HG02623 (cell line): ENCODE measurements around the gene OR10A2.
"Not testable (repeated sequence)": the region's sequence is repeated elsewhere in the genome, so short reads cannot be mapped to it uniquely, and the experiment has no call there.

Source experiments
- ATAC-seq: cut with Tn5 transposase; IDR thresholded peaks from one replicate; pipeline ENCODE4 v1.9.1; 2021; ENCODE audit warnings: moderate library complexity; ENCODE audit not compliant: unreplicated experiment

OR10A2 gene, protein sequence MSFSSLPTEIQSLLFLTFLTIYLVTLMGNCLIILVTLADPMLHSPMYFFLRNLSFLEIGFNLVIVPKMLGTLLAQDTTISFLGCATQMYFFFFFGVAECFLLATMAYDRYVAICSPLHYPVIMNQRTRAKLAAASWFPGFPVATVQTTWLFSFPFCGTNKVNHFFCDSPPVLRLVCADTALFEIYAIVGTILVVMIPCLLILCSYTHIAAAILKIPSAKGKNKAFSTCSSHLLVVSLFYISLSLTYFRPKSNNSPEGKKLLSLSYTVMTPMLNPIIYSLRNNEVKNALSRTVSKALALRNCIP

GRCh38 chr11:6862961-6863360 is at the start of gene OR10A2:
OR10A2 (plus strand) TSS chr11:6863057; CDS start chr11:6869755, 6,698 bp downstream.
- no peak for ATAC-seq

- no peak for ATAC-seq
Measured at GRCh38 chr11:6813656-6814055, 49.2 kb upstream of the OR10A2 start.

GRCh38 chr11:6817694-6818093 is 45.2 kb upstream of the OR10A2 start:
- ATAC-seq, result no peak

DNA sequence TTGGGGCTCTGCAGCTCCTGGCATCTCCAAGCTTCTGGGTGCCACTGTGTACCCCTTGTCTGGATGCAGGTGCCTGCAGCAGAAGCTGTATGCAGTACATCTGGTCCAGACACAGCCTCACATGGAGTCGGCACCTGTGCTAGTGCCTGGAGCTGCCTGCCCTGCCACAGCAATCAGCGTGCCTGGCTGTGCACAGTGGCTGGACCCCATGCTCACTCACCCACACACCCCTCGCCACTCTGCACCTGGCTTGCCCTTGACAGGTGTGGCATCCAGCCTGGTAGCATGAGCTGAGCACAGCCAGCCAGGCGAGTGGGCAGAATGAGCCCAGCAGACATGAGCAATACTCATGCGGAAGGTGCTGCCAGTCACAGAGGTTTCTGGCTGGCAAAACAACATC is 43.9 kb upstream of the OR10A2 start:
- no peak for ATAC-seq

GRCh38 chr11:6824136-6824823 is 38.6 kb upstream of the OR10A2 start:
- no peak for ATAC-seq

GRCh38 chr11:6825231-6825744 is 37.6 kb upstream of the OR10A2 start:
- ATAC-seq, result no peak

DNA sequence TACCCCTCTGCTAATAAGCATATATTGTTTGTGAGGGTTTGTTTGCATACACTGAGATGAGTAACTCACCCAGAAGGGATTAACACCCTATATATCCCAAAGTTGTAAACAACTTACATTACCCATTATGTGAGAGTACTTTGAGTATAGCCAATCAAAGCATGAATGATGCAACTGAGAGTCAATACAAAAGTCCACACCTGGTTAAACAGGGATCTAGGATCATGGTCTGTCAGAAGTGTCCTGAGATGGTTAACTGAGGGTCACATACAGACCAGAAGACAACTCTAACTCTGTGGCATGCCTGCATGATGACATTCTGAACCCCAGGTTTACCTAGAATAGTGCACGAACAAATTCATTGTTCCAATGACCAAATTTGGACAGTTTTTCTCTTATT is 34.8 kb upstream of the OR10A2 start:
- ATAC-seq, result no peak

DNA sequence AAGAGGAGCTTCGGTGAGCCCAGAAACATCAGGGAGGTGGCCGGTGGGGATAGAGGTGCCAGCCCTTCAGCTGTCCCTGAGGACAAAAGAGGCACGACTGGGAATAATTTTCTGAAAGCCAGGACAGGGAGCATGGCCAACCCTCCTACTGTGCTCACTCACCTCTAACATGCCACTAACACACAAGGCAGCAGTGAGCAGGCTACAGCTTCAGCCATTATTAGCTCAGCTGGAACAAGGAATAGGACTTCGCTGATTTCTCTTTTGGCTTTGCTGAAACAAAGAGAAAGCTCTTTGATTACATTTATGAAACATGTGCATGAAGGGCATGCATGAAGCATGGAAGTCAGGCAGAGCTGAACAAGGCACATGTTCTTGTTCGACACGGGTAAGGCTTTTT is 29.5 kb upstream of the OR10A2 start:
- ATAC-seq, result no peak

- no peak for ATAC-seq
Measured at GRCh38 chr11:6834021-6834420, 28.8 kb upstream of the OR10A2 start.

- no peak for ATAC-seq
Measured at GRCh38 chr11:6841694-6842093, 21.2 kb upstream of the OR10A2 start.

- no peak for ATAC-seq
Measured at GRCh38 chr11:6843670-6844069, 19.2 kb upstream of the OR10A2 start.

DNA sequence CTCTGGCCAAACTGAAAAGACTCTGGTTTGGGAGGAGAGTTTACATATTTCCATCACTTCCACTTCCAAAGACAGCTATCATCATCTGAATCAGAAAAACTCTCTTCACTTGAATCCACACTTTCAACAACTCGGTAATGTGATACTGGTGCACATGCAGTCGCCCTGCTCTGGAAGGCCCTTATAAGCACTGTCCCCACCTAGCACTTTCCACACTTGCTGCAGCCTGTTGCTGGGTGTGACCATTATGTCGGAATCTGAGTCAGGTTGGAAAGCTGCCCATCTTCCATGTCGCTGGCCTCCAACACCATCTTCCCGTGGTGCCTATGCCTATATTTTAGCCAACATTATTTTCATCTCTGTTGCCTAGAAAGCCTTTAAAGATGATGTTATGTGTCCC is 18.5 kb upstream of the OR10A2 start:
- ATAC-seq, result no peak

DNA sequence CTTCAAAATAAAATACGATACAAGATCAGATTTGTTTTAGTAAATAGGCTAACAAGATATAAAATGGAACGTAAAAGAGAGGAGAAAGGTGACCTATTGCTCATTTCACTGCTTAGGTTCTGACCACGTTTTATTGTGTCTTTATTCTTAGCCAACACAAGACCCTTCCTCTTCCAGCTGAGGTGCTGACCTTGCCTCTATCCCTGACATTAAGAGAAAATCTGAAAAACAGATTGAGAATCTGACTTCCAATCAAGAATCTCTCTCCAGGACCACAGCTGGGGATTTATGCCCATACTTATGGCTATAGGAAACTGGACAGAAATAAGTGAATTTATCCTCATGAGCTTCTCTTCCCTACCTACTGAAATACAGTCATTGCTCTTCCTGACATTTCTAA is 17.5 kb upstream of the OR10A2 start, which contains the start of gene OR10A5:
TSS of gene OR10A5 (plus strand) at position 301 of the 400 bp plus-strand sequence. CDS start at position 301, 0 bp downstream.
- no peak for ATAC-seq

GRCh38 chr11:6850526-6850925 is 12.3 kb upstream of the OR10A2 start:
- ATAC-seq, result no peak

DNA sequence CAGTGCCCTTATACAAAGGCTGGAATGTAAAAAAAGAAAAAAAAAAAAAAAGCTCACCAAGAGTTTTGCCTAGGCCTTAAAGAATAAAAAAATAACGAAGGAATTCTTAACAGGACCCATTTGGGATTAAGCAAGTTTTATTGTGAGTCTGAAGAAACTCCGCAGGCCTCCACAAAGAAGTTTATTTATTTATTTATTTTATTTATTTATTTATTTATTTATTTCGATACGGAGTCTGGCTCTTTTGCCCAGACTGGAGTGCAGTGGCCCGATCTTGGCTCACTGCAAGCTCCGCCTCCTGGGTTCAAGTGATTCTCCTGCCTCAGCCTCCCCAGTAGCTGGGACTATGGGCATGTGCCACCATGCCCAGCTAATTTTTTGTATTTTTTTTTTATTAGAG is 8.1 kb upstream of the OR10A2 start:
- not testable (repeated sequence) for ATAC-seq

DNA sequence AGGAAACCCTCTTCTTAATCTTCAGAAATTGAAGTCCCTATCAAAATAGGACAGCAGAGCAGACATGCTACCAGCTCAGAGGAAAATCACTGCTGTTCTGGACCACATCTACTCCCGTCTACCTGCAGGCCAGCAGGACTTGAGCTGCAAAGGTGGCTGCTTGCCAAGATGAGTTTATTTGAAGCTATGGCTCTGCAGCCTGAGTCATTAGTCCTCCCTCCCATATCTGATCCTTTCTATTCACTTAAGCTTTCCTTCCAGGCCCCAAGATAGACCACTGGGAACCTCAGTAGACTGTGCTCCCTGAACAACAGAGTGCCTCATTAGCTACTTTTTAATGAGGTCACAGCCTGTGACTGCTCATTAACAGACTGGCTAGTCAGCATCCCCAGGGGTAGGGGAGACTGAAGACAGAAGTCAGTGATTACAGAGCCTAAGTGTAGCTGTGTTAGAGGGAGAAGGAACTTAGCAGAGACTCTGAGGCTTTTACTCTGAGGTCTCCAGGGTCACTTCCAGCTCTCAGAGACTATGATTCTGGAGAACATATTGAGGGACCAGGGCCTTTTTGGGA is 6.8 kb upstream of the OR10A2 start:
- ATAC-seq, result no peak

GRCh38 chr11:6856871-6857270 is 6.0 kb upstream of the OR10A2 start:
- ATAC-seq, result peak; percentile 81

DNA sequence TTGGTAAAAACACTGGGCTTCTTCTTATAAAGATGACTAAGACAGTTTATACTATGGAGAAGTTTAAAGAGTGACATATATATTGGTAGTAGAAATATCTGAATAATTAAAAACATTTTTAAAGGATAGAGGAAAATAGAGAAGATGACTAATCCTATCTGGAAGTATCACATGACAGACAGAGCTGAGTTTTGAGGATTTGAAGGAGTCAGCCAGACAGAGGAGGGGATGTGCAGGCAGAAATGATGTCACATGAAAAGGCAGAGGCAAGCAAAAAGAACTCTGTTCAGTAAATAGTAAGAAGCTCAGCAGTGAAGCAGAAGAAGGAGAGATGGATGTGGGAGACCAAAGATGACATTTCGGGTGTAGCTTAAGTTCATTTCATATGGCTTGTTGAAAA is 1.6 kb downstream of the OR10A2 start:
- ATAC-seq, result no peak

DNA sequence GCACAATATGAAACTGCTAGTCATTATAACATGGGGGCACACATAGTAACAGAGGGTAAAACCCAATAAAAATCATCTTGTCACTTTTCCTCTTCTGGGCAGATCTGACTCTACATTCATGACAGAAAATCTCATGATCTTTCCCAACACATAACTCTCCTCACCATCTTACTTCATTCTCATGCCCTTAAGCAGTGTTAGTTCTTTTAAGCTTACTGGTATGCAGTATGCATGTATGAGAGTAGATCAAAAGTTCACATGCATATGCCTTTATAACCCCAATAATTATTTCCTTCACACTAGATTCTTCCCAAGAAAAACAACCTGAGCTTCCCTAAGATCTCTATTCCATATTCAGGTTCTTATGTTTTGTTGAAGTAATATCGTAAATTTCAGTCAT is 8.4 kb downstream of the OR10A2 start:
- no peak for ATAC-seq

- no peak for ATAC-seq
Measured at GRCh38 chr11:6875761-6876160, 12.9 kb downstream of the OR10A2 start.

- no peak for ATAC-seq
Measured at GRCh38 chr11:6876325-6876724, 13.5 kb downstream of the OR10A2 start, which contains the start of gene OR10A4. OR10A4 (plus strand) TSS chr11:6876625; CDS start chr11:6876648, 23 bp downstream.

DNA sequence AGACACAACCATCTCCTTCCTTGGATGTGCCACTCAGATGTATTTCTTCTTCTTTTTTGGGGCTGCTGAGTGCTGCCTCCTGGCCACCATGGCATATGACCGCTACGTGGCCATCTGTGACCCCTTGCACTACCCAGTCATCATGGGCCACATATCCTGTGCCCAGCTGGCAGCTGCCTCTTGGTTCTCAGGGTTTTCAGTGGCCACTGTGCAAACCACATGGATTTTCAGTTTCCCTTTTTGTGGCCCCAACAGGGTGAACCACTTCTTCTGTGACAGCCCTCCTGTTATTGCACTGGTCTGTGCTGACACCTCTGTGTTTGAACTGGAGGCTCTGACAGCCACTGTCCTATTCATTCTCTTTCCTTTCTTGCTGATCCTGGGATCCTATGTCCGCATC is 14.1 kb downstream of the OR10A2 start:
- ATAC-seq, result no peak
